ENCODE results near the gene CHGA.

DNA sequence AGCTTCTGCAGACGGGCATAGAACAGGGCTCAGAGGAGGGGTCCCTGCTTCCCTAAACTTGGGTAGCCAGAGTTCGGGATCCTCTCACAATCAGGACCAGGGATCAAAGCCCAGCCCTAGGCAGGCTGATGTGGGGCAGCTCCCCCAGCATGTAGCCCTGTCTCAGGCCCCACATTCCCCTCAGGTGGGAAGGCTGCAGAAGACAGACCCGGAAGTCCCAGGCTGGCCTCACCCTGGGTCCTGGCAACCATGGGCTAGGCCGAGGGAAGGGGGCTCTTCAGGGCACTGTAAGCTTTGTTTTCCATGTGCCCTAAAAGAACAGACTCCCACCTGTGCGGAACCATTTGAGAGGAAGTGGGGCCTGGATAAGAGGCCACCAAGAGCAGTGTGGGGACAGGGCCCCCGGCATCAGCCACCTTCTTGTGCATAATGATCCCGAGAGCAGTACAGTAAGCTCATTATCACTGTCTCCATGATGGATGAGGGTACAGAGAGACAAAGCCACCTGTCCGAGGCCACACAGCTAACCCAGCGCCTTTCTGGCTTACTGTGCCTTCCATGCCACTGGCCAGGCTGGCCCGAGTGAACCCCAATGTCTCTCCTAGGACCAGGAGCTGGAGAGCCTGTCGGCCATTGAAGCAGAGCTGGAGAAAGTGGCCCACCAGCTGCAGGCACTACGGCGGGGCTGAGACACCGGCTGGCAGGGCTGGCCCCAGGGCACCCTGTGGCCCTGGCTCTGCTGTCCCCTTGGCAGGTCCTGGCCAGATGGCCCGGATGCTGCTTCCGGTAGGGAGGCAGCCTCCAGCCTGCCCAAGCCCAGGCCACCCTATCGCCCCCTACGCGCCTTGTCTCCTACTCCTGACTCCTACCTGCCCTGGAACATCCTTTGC lies 11.5 kb downstream of the CHGA start:
- TF ChIP-seq CTCF (IDR thresholded peaks at IDR 0.05) (no peak), REST (IDR thresholded peaks at IDR 0.05; ENCODE audit: insufficient read depth in 1 of 2, low read depth in 2 of 2, low read length in 1 of 2) (no peak)

Data from Panc1 (cell line).